Adipose tissue (tissue), 3 donors: ENCODE results near the gene TXN. TPM values are rescaled to one million over a fixed set of nuclear protein-coding genes. Genes with fewer than 3 reads are reported as not detected.

Source experiments
- H3K27ac ChIP-seq: one replicate; pipeline ENCODE4 v1.5.1; 2013; ENCODE audit warnings: low read depth, low read length
- WGBS, 3 donors: extraction: QIAGEN DNeasy Blood & Tissue Kit; methylation state at CpG; one replicate each; pipeline ENCODE4 v1.1.7; 2013; 5-methylcytosine and 5-hydroxymethylcytosine counted together
- polyA plus RNA-seq, 3 donors: library from polyadenylated mRNA; stranded (reverse); fragments of 200-250 nt; gene quantifications; one replicate each; pipeline ENCODE4 v1.2.3, GENCODE V29; 2013
- donor health status: healthy with polysubstance abuse.
- donor health status: Bipolar disorder and iron deficiency.
- donor health status: healthy.

The TXN gene
- polyA plus RNA-seq: 100 to 1,000 TPM; 115 to 210 (median 175) TPM

GRCh38 chr9:110256380-110257096 lies at the start of gene TXN:
TSS of gene TXN (minus strand) at chr9:110256507. CDS start at chr9:110256435, 72 bp downstream.
- H3K27ac ChIP-seq: peak within 1 kb of the TSS; percentile 89
- 0 to 1% (median 1%) methylated on average over 61 to 65 of the region's 65 CpGs for WGBS, 3 donors

- WGBS, 3 donors: 72 to 73% (median 72%) methylated on average over 1 of the region's 1 CpG
- H3K27ac ChIP-seq: no peak overlapping the region
These were observed 46.8 kb upstream of the TXN start for GRCh38 chr9:110303133-110303532.

DNA sequence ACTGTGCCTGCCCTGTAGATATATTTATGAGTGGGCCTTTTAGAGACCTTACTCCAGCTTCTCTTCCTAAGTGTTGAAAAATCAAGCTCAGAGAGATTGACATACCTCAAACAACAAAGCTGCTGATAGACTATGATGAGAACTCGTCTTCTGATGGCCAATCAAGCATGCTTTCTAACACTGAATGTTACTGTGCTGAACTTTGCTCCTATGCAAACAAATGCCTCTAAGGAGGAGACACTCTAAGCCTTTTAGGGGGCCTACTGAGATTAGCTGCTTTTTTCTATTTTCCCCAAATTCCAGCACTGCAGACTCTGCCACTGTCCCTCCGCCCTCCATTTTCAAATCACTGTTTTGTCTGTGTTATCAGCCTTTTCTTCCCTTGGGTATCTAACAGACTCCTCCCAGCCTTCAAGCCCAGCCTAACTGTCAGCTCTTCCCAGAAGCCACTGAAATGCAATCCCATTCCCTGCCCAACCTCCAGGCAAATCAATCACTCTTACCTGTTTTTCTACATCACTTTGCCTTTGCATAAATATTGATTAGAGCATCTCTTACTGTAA lies 41.8 kb upstream of the TXN start:
- WGBS, 3 donors: 54 to 78% (median 55%) methylated on average over 2 of the region's 2 CpGs
- no peak overlapping the region for H3K27ac ChIP-seq

DNA sequence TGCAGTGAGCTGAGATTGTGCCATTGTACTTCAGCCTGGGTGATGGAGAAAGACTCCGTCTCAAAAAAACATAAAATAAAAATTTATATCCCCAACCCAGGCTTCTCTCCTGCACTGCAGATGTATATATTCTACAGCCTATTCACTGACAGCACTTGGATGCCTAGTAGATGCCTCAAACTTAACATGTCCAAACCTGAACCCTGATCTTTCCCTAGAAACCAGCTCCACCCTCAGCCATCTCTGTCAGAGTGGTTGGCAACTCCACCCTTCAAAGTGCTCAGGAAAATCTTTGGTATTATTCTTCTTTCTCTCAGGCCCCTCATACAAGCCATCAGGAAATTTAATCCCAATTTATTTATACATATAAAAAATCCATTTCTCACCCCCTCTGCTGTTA lies 36.9 kb upstream of the TXN start:
- H3K27ac ChIP-seq: no peak overlapping the region
- 88 to 95% (median 93%) methylated on average over 1 of the region's 1 CpG for WGBS, 3 donors

GRCh38 chr9:110291921-110292557 lies 35.7 kb upstream of the TXN start:
- H3K27ac ChIP-seq: no peak overlapping the region
- WGBS, 3 donors: 89 to 93% (median 89%) methylated on average over 28 of the region's 28 CpGs

GRCh38 chr9:110290001-110290400 lies 33.7 kb upstream of the TXN start:
- no peak overlapping the region for H3K27ac ChIP-seq
- 73 to 100% (median 81%) methylated on average over 1 of the region's 1 CpG for WGBS, 3 donors

DNA sequence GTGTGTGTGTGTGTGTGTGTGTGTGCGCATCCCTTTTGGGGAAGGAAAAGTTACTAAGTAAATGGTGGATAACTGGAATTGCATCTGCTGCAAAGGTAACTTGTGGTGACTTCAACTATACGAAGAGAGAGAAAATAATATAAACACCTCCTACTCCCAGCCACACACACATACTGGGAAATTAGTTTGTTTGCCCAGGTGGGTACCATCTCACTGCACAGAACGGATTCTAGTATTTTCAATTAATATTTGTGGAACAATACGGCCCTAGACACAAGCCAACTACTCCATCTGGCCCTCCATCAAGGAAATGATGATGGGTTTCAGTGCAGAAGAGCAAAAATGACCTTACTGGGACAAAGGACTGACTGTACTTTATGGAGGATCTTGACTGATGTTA lies 32.2 kb upstream of the TXN start:
- 53 to 77% (median 75%) methylated on average over 4 of the region's 4 CpGs for WGBS, 3 donors
- no peak overlapping the region for H3K27ac ChIP-seq

- 90 to 97% (median 92%) methylated on average over 6 of the region's 6 CpGs for WGBS, 3 donors
- H3K27ac ChIP-seq: no peak overlapping the region
These were observed 31.0 kb upstream of the TXN start for GRCh38 chr9:110287289-110287680.

DNA sequence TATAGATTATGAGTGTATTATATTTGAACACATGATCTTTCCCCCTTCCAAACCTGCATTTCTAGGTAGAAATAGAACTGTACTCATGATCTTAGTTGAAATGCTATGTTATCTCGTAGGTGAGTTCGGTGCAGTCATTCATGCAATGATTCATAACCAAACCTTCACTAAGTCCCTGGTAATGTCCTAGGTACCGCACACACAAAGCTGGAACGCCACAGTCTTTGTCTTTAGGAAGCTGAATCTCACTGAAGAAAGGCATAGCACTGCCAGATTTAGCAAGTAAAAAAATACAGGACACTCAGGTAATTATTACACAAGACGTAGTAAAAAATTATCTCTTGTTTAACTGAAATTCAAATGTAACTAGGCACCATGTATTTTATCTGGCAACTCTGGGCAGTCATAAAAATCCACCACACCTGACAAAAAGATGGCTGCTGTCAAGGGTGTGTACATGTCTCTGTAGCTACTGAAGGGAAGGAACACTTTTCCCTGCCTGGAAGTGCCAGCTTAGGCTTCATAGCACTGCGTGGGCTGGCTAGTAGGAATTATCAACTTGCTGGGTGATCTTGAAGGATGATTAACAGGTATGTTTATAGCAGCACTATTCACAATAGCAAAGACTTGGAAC lies 28.0 kb upstream of the TXN start:
- no peak overlapping the region for H3K27ac ChIP-seq
- 72 to 86% (median 81%) methylated on average over 6 of the region's 6 CpGs for WGBS, 3 donors

GRCh38 chr9:110283751-110284150 lies 27.4 kb upstream of the TXN start:
- H3K27ac ChIP-seq: no peak overlapping the region
- WGBS, 3 donors: 25 to 69% (median 62%) methylated on average over 1 of the region's 1 CpG

DNA sequence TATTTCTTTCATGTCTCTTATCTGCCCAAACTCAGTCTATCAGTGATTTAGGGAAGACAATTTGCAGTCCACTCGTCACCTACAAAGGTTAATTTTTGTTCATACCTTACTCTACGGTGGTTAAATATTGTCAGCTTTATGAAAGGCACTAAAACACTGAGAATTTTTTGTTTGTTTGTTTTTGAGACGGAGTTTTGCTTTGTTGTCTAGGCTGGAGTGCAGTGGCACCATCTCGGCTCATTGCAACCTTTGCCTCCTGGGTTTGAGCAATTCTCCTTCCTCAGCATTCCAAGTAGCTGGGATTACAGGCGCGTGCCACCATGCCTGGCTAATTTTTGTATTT lies 26.4 kb upstream of the TXN start:
- WGBS, 3 donors: 71 to 90% (median 89%) methylated on average over 6 of the region's 6 CpGs
- no peak overlapping the region for H3K27ac ChIP-seq

- H3K27ac ChIP-seq: no peak overlapping the region
- 50 to 65% (median 56%) methylated on average over 4 of the region's 4 CpGs for WGBS, 3 donors
These were observed 25.9 kb upstream of the TXN start for GRCh38 chr9:110282018-110282738.

GRCh38 chr9:110278080-110278707 lies 21.9 kb upstream of the TXN start:
- no peak overlapping the region for H3K27ac ChIP-seq
- WGBS, 3 donors: 76 to 83% (median 80%) methylated on average over 3 of the region's 3 CpGs

DNA sequence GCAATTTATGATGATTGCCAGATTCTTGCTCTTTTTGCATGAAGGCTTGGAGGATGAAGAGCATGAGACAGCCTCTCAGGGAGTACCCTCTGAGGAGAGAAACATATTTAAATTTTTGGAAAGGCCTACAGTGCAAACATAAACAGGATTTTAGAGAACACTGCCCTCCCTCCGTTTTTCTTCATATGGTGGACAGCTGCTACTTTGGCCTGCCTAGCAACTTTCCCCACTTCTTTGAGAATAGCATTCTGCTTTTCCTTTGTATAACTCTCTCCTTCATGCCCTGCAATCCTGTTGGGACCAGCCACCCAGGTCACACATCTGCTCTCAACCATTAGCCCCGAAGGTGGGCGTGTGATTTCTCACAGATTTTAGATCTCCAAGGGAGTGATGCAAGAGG lies 20.5 kb upstream of the TXN start:
- H3K27ac ChIP-seq: no peak overlapping the region
- 51 to 72% (median 54%) methylated on average over 3 of the region's 3 CpGs for WGBS, 3 donors

DNA sequence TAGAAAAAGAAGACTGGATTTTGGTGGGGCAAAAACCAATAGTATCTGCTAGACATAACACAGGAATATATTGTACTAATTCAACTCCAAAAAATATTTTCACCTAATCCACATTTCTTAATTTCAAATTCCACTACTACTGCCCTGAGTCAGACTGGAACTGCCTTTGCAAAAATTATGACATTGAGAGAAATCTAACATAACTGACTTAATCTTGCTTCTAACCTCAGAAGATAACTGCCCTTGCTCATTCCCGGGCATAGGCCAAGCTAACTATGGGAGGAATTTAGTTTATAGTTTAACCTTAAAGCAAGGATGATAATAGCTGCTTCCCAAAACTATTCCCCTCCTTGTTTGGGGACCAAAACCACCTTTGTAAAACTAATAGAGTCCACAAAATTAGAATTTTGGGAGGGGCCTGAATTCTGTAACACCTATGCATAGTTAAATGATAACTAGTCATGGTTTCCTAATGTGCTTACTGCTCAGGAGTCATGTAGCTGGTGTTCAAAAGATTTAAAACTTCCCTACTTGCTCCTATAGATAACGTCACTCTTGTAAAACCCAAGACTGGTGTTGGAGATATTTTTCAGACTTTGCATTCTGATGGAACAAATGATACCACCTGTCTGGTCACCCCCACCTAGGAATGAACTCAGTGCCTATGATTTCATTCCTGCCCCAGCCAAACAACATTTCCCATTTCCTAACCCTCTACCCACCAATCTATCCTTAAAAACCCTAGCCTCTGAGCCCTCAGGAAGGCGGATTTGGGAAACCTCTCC lies 14.1 kb upstream of the TXN start:
- WGBS, 3 donors: 80 to 89% (median 86%) methylated on average over 3 of the region's 3 CpGs
- H3K27ac ChIP-seq: no peak overlapping the region

- 33 to 45% methylated on average over 1 of the region's 1 CpG; no CpG with 5 or more reads in 1 of the 3 donors for WGBS, 3 donors
- H3K27ac ChIP-seq: no peak overlapping the region
These were observed 10.5 kb upstream of the TXN start for GRCh38 chr9:110266795-110267194.

GRCh38 chr9:110261632-110262031 lies 5.3 kb upstream of the TXN start:
- WGBS, 3 donors: 68 to 79% (median 75%) methylated on average over 5 of the region's 5 CpGs

DNA sequence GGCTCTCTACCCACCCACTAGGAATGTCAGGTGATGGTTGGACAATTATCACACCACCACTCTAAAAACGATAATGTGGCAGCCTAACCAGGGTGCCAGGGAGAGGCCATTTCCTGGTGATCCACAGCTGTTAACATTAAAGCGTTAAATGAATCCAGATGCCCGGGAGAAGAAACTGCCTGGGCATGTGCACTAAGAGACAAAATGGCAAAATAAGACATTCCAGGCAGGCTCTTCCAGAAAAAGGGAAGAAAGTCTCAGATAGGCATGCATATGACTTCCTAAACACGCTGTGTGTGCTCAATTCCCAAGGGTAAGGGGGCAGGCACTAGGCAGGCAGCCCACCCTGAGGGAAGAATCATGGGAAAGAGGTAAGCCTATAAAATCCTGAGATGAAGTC lies 4.6 kb upstream of the TXN start:
- WGBS, 3 donors: 35 to 56% (median 41%) methylated on average over 4 of the region's 4 CpGs
- H3K27ac ChIP-seq: no peak overlapping the region

More at GRCh38 chr9:110261632-110262031, 5.3 kb upstream of the TXN start:
- no peak overlapping the region for H3K27ac ChIP-seq
